HG03558 (cell line): Measurements from ENCODE around the gene ITPR1.
A peak's percentile ranks its signal among the peaks of the same experiment; 100 is the strongest.

Source experiments
- ATAC-seq: cut with Tn5 transposase; IDR thresholded peaks from one replicate; pipeline ENCODE4 v1.9.1; 2021; ENCODE audit warnings: moderate number of reproducible peaks; ENCODE audit not compliant: unreplicated experiment; ENCODE audit errors: extremely low read depth

ITPR1 gene

DNA sequence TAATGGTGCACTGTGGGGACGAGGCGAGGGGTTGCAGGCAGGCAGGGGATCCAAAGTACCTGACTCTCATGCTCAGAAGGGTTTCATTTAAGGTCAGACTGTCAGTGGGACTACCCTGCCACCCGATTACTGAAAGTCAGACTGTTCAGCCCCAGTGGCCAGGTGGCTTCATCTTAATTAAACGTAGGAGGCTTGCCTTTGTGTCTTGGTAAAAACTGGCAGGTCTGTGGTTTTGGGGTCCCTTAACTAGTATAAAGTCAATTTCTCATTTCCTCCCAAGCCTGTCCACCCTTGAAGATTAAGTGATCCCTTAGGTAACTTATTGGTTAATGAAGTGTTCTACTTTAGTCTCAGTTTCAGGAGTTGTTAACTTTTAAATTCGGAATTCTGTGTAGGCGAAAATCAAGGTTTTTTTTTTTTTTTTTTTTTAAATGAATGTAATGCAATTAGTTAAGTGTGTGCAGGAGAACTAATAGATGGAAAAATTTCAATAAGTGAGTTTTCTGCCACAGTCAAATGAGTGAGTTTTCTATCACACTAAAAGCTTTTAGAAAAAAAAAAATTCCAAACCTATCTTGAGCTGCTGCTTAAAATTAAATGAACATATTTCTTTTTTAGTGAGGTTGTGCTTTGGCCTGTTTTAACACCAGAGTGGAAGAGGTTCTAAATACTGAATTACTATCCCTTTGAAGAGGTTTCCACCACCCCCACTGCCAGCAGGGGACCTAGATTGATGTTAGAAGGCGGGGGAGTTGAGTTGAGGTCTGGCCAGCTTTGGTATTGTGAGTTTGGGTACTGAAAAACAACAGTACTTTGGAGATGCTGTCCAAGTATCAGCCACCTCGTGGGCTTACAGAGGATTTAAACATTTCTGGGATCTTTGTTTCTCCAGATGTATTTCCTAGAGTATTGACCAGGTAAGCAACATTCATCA lies 15.2 kb downstream of the ITPR1 start:
- peak; percentile 51 for ATAC-seq

DNA sequence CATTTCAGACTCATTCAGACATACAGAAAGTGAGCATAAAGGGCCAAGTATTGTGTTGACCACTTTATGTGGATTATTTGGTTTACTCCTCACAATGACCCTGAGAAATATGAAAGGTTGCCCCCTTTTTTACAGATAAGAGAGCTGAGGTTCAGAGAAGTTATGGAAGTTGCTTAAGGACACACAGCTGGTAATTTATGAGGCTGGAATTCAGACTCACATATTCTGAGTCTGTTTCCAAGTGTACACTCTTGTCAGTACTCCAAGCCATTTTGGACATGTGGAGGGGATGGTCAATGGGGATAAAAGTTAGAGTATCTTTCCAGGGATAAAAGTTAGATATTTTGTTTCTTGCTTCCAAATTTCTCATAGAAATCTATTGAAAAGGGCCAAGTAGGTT lies 15.9 kb downstream of the ITPR1 start:
- no peak for ATAC-seq

- ATAC-seq, result no peak
Observed at GRCh38 chr3:4509983-4510755, 17.0 kb downstream of the ITPR1 start.

- ATAC-seq, result no peak
Observed at GRCh38 chr3:4511491-4512262, 18.5 kb downstream of the ITPR1 start.

DNA sequence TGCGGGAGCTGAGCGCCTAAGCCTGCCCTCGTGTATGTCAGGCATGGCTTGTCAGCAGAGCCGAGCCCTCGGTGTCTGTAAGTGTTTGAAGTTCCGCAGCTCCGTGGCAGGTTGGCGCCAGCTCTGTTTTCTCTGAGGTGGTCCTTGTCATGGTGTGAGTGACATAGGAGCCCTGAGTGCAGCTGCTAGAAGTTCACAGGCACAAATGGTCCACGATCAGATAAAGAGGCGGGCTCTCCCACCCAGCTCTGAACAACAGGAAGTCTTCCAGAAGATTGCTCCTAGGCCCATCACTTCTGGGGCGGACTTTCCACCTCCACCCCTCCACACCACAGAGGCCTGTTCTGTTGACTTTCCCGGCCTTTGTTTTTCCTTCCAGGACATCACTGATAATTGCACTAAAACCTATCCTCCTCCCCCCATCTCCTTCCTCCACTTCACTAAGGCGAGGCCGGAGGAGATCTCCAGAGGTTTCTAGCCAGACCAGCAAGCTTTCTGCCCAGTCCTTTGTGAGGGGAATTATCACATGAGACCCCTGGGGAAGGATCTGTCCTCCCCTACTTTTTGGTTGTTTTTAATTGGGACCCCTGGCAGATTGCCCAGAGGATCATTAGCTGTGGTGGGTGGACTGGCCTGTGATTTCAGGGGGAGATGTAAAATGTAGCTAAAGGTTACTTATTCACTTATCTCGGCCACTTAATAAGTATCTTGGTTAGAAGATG lies 19.9 kb downstream of the ITPR1 start:
- no peak for ATAC-seq

- ATAC-seq, result no peak
Observed at GRCh38 chr3:4514321-4514720, 21.2 kb downstream of the ITPR1 start.

GRCh38 chr3:4514916-4515315 lies 21.8 kb downstream of the ITPR1 start:
- no peak for ATAC-seq

DNA sequence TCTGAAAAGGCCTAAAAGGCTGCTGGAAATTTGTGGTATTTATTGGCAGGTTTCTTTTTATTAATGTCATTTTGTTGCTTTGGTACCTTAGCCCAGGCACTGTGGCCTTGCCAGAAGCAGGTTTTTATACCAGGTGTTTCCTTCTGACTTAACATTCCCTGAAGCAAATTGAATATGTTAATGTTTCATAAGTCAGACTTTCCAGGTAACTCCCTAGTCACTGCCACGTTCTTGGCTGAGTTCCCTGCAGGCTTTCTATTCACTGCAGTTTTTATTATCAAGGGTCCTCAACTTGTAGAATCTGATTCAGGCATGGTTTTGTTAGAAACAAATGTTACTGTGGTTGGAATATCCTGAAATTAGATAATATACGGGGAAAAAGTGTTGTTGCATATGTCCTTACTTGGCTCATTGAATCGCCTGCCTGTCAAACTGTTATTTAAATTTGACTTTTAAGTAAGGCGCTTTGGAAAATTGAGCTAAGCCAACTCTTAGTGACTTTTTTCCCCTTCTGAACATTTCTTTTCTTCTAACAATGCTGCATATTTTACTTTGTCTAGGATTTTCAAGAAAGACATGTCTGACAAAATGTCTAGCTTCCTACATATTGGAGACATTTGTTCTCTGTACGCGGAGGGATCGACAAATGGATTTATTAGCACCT lies 22.9 kb downstream of the ITPR1 start:
- ATAC-seq, result no peak

GRCh38 chr3:4517093-4517492 lies 23.9 kb downstream of the ITPR1 start:
- no peak for ATAC-seq

DNA sequence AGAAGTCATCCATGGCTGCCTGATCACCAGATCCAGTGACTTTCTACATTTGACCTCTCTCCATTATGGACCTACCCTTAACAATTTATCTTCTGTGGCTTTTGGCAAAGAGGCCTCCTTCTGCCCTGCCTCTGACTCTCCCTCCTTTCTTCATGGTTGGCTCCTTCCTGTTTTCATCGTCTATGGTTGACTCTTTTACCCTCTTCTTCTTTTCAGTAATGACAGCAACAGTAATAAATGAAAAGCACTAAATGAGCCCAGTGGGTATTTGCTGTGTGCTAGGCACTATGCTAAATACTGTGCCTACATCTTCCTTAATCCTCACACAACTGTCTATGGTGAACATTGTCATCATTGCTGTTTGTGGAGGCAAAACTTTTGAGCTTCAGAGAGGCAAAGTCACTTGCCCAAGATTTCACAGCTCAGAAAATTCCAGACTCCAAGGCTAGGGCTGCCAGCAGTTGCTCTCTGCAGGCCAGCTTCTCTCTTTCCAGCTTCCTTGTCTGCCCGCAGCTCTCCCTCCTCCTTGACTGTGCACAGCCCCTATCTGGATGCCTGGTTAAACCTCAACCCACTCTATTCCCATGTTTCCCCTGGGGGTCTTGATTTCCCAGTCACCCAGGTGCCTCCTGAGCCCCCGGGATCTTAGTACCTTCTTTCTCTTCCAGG lies 24.6 kb downstream of the ITPR1 start:
- no peak for ATAC-seq

DNA sequence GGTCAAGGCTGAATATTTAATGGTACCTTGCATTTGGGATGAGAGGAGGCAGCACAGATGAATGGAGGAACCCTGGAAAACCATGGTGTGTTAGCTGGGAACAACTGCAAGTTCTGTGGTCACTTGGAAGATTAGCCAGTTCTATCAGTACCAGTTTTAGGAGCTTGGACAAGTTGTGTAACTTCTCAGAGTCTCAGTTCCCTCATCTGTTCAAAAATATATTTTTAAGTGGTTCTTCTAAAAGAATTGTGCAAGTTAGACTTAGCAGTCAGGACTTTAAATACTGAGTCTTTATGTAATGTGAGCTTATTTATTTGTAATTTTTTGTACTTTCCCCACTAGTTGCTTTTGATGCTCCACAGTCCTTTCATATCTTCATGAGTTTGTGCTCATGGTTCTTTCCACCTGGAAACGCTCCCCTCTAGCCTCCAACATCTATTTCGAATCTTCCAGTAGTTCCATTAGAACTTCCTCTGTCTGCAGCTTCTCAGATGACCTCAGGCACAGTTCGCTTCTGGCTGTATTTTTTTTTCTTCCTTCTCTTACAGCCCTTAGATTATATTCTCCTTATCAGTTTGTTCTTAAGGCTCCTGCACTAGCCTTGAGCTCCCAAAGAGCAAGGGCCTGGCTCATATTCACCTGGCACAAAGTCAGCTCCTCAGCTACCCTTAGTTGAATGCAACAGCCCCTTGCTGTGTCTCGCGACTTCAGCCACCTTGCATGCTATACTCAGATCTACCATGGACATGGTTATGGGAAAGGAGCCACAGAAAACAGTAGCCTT lies 27.1 kb downstream of the ITPR1 start:
- ATAC-seq, result no peak

GRCh38 chr3:4522947-4523346 lies 29.8 kb downstream of the ITPR1 start:
- ATAC-seq, result no peak

GRCh38 chr3:4523710-4524698 lies 30.9 kb downstream of the ITPR1 start:
- ATAC-seq, result no peak

GRCh38 chr3:4525560-4526223 lies 32.5 kb downstream of the ITPR1 start:
- no peak for ATAC-seq

DNA sequence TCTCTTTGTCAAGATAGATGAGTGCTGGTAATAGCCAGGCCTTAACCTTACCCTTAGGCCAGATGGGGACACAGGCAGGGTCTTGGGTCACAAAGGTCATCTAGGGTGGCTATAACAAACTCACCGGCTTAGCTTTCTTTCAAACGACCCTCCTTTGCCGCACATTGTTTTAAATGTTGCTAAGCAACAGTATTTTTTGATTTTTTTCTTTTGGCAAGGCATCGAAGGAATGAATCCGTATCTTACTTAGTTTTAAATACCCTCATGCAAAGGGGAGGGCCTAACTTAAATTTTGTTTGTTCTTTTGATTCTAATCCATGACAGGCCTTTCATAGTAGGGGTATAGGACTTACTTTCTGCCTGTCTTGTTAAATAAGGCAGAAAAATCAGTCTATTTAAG lies 35.2 kb downstream of the ITPR1 start:
- no peak for ATAC-seq

DNA sequence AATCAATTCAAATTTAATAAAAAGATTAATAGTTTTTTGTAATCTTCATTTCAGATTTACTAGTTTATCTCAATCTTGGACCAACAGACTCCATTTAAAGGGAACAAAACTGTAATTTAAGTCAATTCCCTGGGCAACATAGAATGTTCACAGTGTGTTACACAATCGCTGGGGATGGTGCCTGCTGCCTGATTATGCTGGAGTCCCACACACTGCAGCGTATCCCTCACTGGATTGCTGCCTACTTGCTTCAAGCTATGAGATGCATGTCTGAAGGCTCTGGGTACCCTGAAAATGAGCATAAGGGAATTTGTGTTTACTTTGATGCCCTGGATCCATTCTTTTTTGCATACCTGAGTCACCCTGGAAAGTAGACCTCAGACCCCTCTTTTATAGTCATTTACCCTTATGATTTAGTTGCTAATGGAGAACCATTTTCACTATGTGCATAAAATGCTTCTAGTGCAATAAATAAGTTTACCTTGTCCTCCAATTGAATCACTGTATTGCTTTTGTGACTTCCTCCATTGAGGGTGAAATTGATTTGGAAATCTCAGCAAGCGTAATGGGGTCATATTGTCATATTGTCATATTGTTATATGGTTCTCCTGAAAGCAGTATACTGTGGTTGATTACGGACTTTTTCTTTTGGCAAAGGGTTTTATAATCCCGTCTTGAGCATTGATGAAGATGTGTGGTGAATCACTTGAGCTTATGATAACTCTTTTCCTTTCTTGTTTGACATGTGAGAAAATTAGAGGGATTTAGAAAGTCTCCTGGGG lies 35.9 kb downstream of the ITPR1 start:
- ATAC-seq, result no peak
